ENCODE data around the gene CSGALNACT2.

Gene CSGALNACT2

DNA sequence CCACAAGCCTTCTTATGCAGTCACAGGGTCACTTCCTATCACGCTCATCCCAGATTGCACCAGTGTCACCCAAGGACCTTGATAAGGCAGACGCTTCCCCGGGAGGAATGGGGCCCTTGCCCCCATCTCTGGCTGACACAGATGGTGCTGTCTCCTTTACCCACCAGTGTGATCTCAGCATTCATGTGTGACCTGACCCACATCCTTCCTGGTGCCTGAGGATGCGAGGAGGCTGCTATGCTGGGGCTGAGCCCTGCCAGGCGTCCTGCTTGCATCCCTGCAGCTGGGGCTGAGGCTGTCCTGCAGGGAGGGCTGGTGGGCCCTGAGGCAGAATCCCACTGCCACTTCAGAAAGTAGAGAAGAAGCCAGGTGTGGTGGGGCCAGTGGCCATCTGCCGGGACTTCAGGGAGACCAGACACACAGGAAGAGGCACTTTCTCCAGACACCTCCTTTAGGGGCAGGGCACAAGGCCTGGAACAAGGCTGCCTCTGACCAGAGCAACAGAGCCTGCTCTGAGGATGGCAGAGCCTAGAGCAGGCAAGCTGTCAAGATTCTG, 93.4 kb downstream of the CSGALNACT2 start:
- no peak for DNase-seq

- DNase-seq: no peak
Measured at GRCh38 chr10:43233601-43234430, 95.6 kb downstream of the CSGALNACT2 start.

- no peak for DNase-seq
Measured at GRCh38 chr10:43234471-43235041, 96.3 kb downstream of the CSGALNACT2 start.
